COLO668 (cell line): ENCODE data around the gene APOL5.
"Not testable (repeated sequence)": the region's sequence is repeated elsewhere in the genome, so short reads cannot be mapped to it uniquely, and the experiment has no call there.

ENCODE experiments used
- DNase-seq: peaks from one replicate; lab custom pipeline; 2025; ENCODE audit not compliant: unreplicated experiment; lab: John Stamatoyannopoulos, UW

Gene APOL5

DNA sequence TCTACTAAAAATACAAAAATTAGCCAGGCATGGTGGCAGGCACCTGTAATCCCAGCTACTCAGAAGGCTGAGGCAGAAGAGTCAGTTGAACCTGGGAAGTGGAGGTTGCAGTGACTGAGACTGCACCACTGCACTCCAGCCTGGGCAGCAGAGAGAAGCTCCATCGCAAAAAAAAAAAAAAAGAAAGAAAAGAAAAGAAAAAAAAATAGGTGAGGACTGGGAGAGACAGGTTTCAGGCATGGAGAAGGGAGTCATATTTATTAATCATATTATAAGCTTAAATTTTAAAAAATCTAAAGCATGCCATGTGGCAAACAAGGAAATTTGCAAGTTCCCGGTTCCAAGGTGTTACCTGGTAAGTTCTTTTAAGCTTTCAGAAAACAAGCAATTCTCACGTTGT, at the start of gene APOL5:
TSS of gene APOL5 (plus strand) at position 301 of the 400 bp plus-strand sequence. CDS start at position 301, 0 bp downstream.
- no peak for DNase-seq

DNA sequence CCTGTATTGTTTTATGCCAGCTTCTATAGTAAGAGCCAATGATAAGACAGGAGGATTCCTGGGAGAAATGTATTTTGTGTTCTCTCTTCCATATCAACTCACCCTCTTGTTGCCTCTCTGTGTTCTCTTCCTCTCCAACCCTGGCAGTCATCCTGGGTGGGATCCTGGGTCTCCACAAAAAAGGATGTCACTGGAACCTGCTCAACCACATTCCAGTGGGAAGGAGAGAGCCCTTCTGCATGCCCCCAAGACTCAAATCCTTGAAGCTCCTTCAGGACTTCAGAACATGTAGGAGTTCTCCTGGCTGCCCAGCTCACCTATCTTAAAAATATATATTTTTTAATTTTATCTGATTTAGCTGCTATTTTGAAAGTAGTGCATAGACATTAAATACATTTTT, 43.3 kb upstream of the APOL5 start:
- no peak for DNase-seq

- DNase-seq = not testable (repeated sequence)
Measured at GRCh38 chr22:35676065-35676464, 41.6 kb upstream of the APOL5 start.

- no peak for DNase-seq
Measured at GRCh38 chr22:35677460-35678187, 40.0 kb upstream of the APOL5 start.

- DNase-seq = no peak
Measured at GRCh38 chr22:35678836-35679235, 38.8 kb upstream of the APOL5 start.

DNA sequence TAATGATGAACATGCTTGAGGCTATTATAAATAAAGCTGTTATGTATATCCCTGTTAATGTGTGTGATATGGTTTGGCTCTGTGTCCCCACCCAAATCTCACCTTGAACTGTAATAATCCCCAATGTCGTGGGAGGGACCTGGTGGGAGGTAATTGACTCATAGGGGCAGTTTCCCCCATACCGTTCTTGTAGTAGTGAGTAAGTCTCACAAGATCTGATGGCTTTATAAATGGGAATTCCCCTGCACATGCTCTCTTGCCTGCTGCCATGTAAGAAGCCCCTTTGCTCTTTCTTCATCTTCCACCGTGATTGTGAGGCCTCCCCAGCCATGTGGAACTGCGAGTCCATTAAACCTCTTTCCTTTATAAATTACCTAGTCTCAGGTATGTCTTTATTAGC, 38.2 kb upstream of the APOL5 start:
- not testable (repeated sequence) for DNase-seq

- no peak for DNase-seq
Measured at GRCh38 chr22:35681454-35682052, 36.1 kb upstream of the APOL5 start.

- DNase-seq = no peak
Measured at GRCh38 chr22:35683560-35683959, 34.1 kb upstream of the APOL5 start.

GRCh38 chr22:35684270-35684700, 33.4 kb upstream of the APOL5 start:
- no peak for DNase-seq

DNA sequence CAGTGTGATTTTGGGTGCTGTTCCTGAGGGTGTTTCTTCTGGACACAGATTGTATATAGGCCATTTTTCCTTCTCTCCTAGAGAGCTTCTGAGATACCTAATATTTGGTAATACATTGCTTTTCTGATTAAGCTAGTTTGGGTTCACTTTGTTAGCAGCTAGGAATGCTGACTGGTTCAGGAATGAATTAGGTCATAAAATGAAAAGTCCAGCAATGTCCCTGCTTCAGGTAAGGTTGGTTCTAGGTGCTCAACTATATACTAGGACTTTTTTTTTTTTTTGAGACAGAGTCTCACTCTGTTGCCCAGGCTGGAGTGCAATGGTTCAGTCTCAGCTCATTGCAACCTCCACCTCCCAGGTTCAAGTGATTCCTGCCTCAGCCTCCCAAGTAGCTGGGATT, 32.9 kb upstream of the APOL5 start:
- no peak for DNase-seq

- no peak for DNase-seq
Measured at GRCh38 chr22:35685731-35686130, 31.9 kb upstream of the APOL5 start.

GRCh38 chr22:35686298-35686697, 31.4 kb upstream of the APOL5 start:
- DNase-seq = no peak

- no peak for DNase-seq
Measured at GRCh38 chr22:35687461-35687860, 30.2 kb upstream of the APOL5 start.

DNA sequence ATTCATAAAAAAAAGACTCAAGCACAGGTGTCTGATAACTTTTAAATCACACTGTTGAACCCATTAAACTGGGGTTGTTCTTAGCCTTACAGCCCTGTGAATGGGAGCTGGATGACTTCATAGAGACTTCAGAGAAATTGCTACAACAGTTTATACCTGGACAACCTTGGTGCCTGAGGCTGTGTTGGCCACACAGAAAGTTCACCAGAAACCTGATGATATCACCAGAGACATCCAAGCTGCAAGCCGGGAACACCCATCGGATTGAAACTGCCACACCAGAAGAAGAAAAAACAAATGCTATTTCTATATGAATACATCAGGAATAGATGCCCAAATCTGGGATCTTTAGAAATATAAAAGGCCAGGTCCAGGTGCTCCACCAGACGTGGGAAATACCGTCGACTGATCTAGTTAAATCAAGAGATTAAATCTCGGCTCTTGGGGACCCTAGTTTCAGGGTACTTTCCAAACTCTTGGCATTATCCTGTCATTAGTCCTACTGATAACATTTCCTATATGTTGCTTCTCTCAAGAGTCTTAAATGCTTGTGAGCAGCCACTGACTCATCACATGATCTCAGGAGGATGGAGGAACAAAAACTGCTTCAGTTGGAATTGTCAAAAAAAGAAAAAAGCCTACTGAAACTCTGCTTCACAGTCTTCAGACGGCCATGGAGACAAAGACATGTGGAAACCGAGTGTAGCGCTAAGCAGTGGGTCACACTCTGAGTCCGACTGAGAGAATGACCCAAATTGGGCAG, 28.6 kb upstream of the APOL5 start:
- no peak for DNase-seq

DNA sequence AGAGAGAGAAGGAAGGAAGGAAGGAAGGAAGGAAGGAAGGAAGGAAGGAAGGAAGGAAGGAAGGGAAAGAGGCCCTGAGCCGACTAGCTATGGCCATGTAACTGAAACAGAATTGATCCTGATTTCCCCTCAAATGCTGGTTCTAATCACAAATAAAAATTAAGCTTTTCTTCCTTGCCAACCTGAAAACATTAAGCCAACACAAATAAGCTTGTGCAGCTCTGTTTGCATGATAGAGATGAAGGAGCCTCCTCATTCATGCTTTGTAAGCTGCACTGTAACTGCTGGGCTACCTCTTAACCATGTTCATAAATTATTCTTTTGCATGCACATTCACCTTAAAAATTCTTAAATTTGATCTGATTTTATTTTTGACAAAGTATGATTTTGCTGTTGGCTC, 27.7 kb upstream of the APOL5 start:
- no peak for DNase-seq

- no peak for DNase-seq
Measured at GRCh38 chr22:35695202-35695601, 22.5 kb upstream of the APOL5 start.

- no peak for DNase-seq
Measured at GRCh38 chr22:35697142-35697541, 20.5 kb upstream of the APOL5 start.

DNA sequence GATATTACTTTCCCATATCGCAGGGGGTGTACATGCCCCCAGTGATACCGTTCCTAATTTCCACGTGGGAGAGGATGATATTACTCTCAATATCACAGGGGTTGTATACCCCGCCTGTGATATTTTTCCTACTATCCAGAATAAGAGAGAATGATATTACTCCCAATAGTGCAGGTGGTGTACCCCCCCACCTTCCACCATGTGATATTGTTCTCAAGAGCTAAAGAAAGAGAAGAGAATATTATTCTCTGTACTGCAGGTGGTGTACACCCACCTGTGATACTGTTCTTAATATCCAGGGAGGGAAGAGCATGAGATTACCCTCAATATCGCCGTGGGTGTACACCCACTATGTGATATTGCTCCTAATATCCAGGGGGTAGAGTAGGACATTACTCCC, 17.8 kb upstream of the APOL5 start:
- not testable (repeated sequence) for DNase-seq

GRCh38 chr22:35703861-35704584, 13.6 kb upstream of the APOL5 start:
- no peak for DNase-seq

- no peak for DNase-seq
Measured at GRCh38 chr22:35705141-35705540, 12.5 kb upstream of the APOL5 start.

DNA sequence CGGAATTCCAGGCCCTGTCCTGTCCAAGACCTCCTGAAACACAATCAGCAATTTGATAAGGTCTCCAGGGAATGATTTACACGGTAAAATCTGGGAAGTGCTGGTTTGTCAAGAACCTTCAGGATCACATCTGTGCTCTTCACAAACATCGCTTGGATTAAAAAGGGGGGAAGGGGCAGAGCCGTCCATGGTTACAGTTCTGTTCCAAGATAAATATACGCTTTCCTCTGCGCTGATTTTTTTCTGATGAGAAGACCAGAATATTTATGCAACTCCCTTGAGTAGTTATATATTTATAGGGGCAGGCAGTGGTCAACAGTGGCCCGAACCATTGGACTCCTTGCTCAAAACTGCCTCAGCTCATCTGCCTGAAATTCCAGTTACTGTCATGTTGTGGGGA, 9.2 kb upstream of the APOL5 start:
- no peak for DNase-seq
